Calu3 (cell line): ENCODE data around the gene GOSR2. TPM values are rescaled to one million over a fixed set of nuclear protein-coding genes. Genes with fewer than 3 reads are reported as not detected.

Source experiments
- BruUV-seq: library from RNA; stranded (reverse); fragments of 400-500 nt; replicated peaks from 2 replicates; lab custom pipeline; 2021; lab: Mats Ljungman, UMichigan
- CTCF ChIA-PET: fragments of 300-600 bp; sonication (Branson Sonifier 250); formaldehyde crosslinking; loops from one replicate; lab custom pipeline; 2022; ENCODE audit warnings: antibody characterized with exemption; lab: Charles Lee
- DNase-seq: peaks from one replicate; pipeline ENCODE4 v3.0.0; 2022
- H3K27ac Mint-ChIP-seq: one replicate; pipeline ENCODE4 v1.8.0; 2022; ENCODE audit warnings: mixed read lengths; ENCODE audit not compliant: unreplicated experiment
- H3K27me3 Mint-ChIP-seq: one replicate; pipeline ENCODE4 v1.8.0; 2022; ENCODE audit warnings: mixed read lengths; ENCODE audit not compliant: unreplicated experiment
- H3K36me3 Mint-ChIP-seq: one replicate; pipeline ENCODE4 v1.8.0; 2022; ENCODE audit warnings: mild to moderate bottlenecking, moderate library complexity, mixed read lengths; ENCODE audit not compliant: insufficient read depth, unreplicated experiment
- H3K4me1 Mint-ChIP-seq: one replicate; pipeline ENCODE4 v1.8.0; 2022; ENCODE audit warnings: mild to moderate bottlenecking, low read depth, mixed read lengths; ENCODE audit not compliant: unreplicated experiment
- H3K4me3 Mint-ChIP-seq: one replicate; pipeline ENCODE4 v1.8.0; 2022; ENCODE audit warnings: mild to moderate bottlenecking, low read depth, moderate library complexity, mixed read lengths; ENCODE audit not compliant: unreplicated experiment
- H3K9me3 Mint-ChIP-seq: one replicate; pipeline ENCODE4 v1.8.0; 2022; ENCODE audit warnings: low read depth, mixed read lengths; ENCODE audit not compliant: unreplicated experiment
- CTCF ChIP-seq: fragments of 200-600 bp; IDR thresholded peaks from one replicate; pipeline ENCODE4 v1.8.0; 2022; ENCODE audit warnings: antibody characterized with exemption; ENCODE audit not compliant: unreplicated experiment
- intact Hi-C: fragments of 100-400 bp; cut with micrococcal nuclease; formaldehyde crosslinking; loops from one replicate; pipeline ENCODE4 v1.10.0; 2022; ENCODE audit not compliant: unreplicated experiment
- total RNA-seq: library from RNA; stranded (reverse); gene quantifications from 2 replicates; pipeline ENCODE4 v1.2.3, GENCODE V29; 2022

Gene GOSR2
- total RNA-seq, 1 experiment from 2014 or later: 91.2 TPM

GRCh38 chr17:46958041-46958591 lies 35.2 kb downstream of the GOSR2 start:
- H3K27ac Mint-ChIP-seq: no peak overlapping the region
- CTCF ChIA-PET: interaction anchor here (0.5 to 1.4 kb wide), 3 partner anchors 9 to 152 kb away, joined by 3 to 6 read pairs (median 4); no protein-coding TSS in a partner anchor
- no peak overlapping the region for H3K4me3 Mint-ChIP-seq
- DNase-seq: no peak
- H3K9me3 Mint-ChIP-seq: no peaks in the 10 kb centered on the region
- BruUV-seq: no TSS peak
- H3K4me1 Mint-ChIP-seq: peaks cover 8% of the 10 kb centered on the region
- no peaks in the 10 kb centered on the region for H3K36me3 Mint-ChIP-seq
- TF ChIP-seq CTCF: no peak
- intact Hi-C loops: no loop called here
- peaks cover 9% of the 10 kb centered on the region for H3K27me3 Mint-ChIP-seq

GRCh38 chr17:46960152-46960551 lies 37.2 kb downstream of the GOSR2 start:
- Mint-ChIP-seq H3K4me1 (peaks cover 8% of the 10 kb centered on the region), H3K27me3 (peaks cover 9% of the 10 kb centered on the region), H3K4me3 (no peak overlapping the region), H3K9me3 (no peaks in the 10 kb centered on the region), H3K36me3 (peaks cover 4% of the 10 kb centered on the region), H3K27ac (no peak overlapping the region)
- CTCF ChIA-PET: no interaction called here
- no TSS peak for BruUV-seq
- DNase-seq: no peak
- intact Hi-C loops: no loop called here
- no peak for TF ChIP-seq CTCF

- no peak for DNase-seq
- CTCF ChIA-PET: interaction anchor here (0.7 to 1.0 kb wide), 2 partner anchors 20 to 122 kb away, joined by 3 to 4 read pairs; no protein-coding TSS in a partner anchor
- peaks cover 19% of the 10 kb centered on the region for H3K27me3 Mint-ChIP-seq
- intact Hi-C loops: no loop called here
- no peak overlapping the region for H3K27ac Mint-ChIP-seq
- H3K9me3 Mint-ChIP-seq: no peaks in the 10 kb centered on the region
- no TSS peak for BruUV-seq
- TF ChIP-seq CTCF: no peak
- peaks cover 4% of the 10 kb centered on the region for H3K36me3 Mint-ChIP-seq
- H3K4me3 Mint-ChIP-seq: no peak overlapping the region
- H3K4me1 Mint-ChIP-seq: peaks cover 8% of the 10 kb centered on the region
Observed at GRCh38 chr17:46962374-46962790, 39.4 kb downstream of the GOSR2 start.

- TF ChIP-seq CTCF: no peak
- Mint-ChIP-seq H3K36me3 (peaks cover 4% of the 10 kb centered on the region), H3K27me3 (peaks cover 24% of the 10 kb centered on the region), H3K4me1 (peaks cover 8% of the 10 kb centered on the region), H3K27ac (no peak overlapping the region), H3K4me3 (no peak overlapping the region), H3K9me3 (no peaks in the 10 kb centered on the region)
- no TSS peak for BruUV-seq
- CTCF ChIA-PET: no interaction called here
- intact Hi-C loops: no loop called here
- DNase-seq: no peak
Observed at GRCh38 chr17:46963571-46963970, 40.6 kb downstream of the GOSR2 start.
